H1 (cell line): ENCODE data around the gene SETX. TPM values are rescaled to one million over a fixed set of nuclear protein-coding genes. Genes with fewer than 3 reads are reported as not detected.

ENCODE experiments used
- CTCF ChIA-PET: fragments of 300-600 bp; sonication (Branson Sonifier 250); formaldehyde crosslinking; loops from one replicate; lab custom pipeline; 2021; ENCODE audit not compliant: partially characterized antibody; lab: Charles Lee
- POLR2A ChIA-PET: fragments of 300-600 bp; sonication (Branson Sonifier 250); formaldehyde crosslinking; loops from one replicate; lab custom pipeline; 2021; ENCODE audit warnings: inconsistent platforms; ENCODE audit not compliant: partially characterized antibody; lab: Charles Lee
- DNase-seq, 2 experiments: peaks; one replicate each; pipeline versions ENCODE4 v3.0.0 to v3.0.0-alpha.2; 2010 to 2022; ENCODE audit warnings: low spot score in 2 of 2, low read depth in 1 of 2, mixed read lengths in 1 of 2
- FAIRE-seq: peaks from 2 replicates; lab custom pipeline; 2011; peaks lifted over from hg19 to GRCh38; lab: Jason Lieb, UNC
- H2AFZ ChIP-seq: 2 replicates; pipeline ENCODE4 v1.8.1; 2012; ENCODE audit warnings: low read length, inconsistent platforms
- H2AK5ac ChIP-seq: 2 replicates; pipeline ENCODE4 v1.6.1; 2013; ENCODE audit warnings: low read depth, low read length
- H2BK120ac ChIP-seq: replicated peaks from 2 replicates; pipeline ENCODE3; 2013; ENCODE audit warnings: low read depth, low read length, inconsistent platforms
- H2BK12ac ChIP-seq: 2 replicates; pipeline ENCODE4 v1.6.1; 2013; ENCODE audit warnings: low read depth, low read length
- H2BK15ac ChIP-seq: 2 replicates; pipeline ENCODE4 v1.6.1; 2013; ENCODE audit warnings: low read length
- H2BK20ac ChIP-seq: 2 replicates; pipeline ENCODE4 v1.6.1; 2013; ENCODE audit warnings: low read length
- H2BK5ac ChIP-seq: 2 replicates; pipeline ENCODE4 v1.6.1; 2013; ENCODE audit warnings: low read depth, low read length
- H3K14ac ChIP-seq: 2 replicates; pipeline ENCODE4 v1.6.1; 2013; ENCODE audit warnings: inconsistent platforms; ENCODE audit not compliant: insufficient read length
- H3K18ac ChIP-seq: 2 replicates; pipeline ENCODE4 v1.6.1; 2013; ENCODE audit warnings: low read length; ENCODE audit errors: extremely low read depth
- H3K23ac ChIP-seq: 2 replicates; pipeline ENCODE4 v1.6.1; 2013; ENCODE audit warnings: inconsistent platforms; ENCODE audit not compliant: insufficient read length
- H3K23me2 ChIP-seq: 2 replicates; pipeline ENCODE4 v1.6.1; 2013; ENCODE audit warnings: low read depth, low read length
- H3K27ac ChIP-seq: 2 replicates; pipeline ENCODE4 v1.6.1; 2011; ENCODE audit warnings: low read depth, low read length, inconsistent platforms
- H3K27me3 ChIP-seq, 4 experiments: replicated peaks in 1 of 4; 1 replicate in 1 of 4; 2 replicates in 3 of 4; pipeline versions ENCODE4 v1.6.1 to v1.8.1; 2011 to 2013; ENCODE audit warnings: low read length in 3 of 4, mild to moderate bottlenecking in 3 of 4, inconsistent platforms in 2 of 4, mixed read lengths in 2 of 4, moderate library complexity in 1 of 4; ENCODE audit not compliant: control insufficient read depth in 3 of 4, insufficient read depth in 3 of 4; ENCODE audit errors: extremely low read depth in 1 of 4
- H3K36me3 ChIP-seq, 4 experiments: 2 replicates each; pipeline versions ENCODE4 v1.6.1 to v1.8.1; 2011 to 2013; ENCODE audit warnings: mild to moderate bottlenecking in 4 of 4, low read length in 3 of 4, moderate library complexity in 2 of 4, control low read depth in 1 of 4, inconsistent platforms in 1 of 4; ENCODE audit not compliant: insufficient read depth in 4 of 4, control insufficient read depth in 2 of 4
- H3K4ac ChIP-seq: replicated peaks from 2 replicates; pipeline ENCODE3; 2013; ENCODE audit warnings: low read length, low read depth, mixed read lengths, inconsistent platforms; ENCODE audit not compliant: insufficient read length
- H3K4me1 ChIP-seq, 4 experiments: replicated peaks in 1 of 4; 1 replicate in 1 of 4; 2 replicates in 3 of 4; pipeline versions ENCODE4 v1.6.1 to v1.8.1; 2011 to 2013; ENCODE audit warnings: low read length in 3 of 4, inconsistent platforms in 2 of 4, mixed read lengths in 1 of 4; ENCODE audit not compliant: insufficient read depth in 4 of 4, control insufficient read depth in 3 of 4
- H3K4me2 ChIP-seq, 2 experiments: 2 replicates each; pipeline versions ENCODE4 v1.6.1 to v1.8.1; 2011 to 2013; ENCODE audit warnings: low read depth in 2 of 2, low read length in 2 of 2, control low read depth in 1 of 2, inconsistent platforms in 1 of 2, mild to moderate bottlenecking in 1 of 2; ENCODE audit not compliant: insufficient read depth in 1 of 2
- H3K4me3 ChIP-seq, 4 experiments: fragments of 200-600, 300-600 bp in 1 of 4; sonication (generic), shearing (Covaris generic), sonication (Bioruptor Twin) in 1 of 4; 2 replicates each; pipeline versions ENCODE4 v1.5.1 to v1.8.1; 2011 to 2016; ENCODE audit warnings: low read length in 4 of 4, low read depth in 3 of 4, control low read depth in 2 of 4, inconsistent platforms in 2 of 4, mild to moderate bottlenecking in 2 of 4, mixed read lengths in 1 of 4, moderate library complexity in 1 of 4; ENCODE audit not compliant: insufficient read depth in 2 of 4; ENCODE audit errors: extremely low read depth in 1 of 4
- H3K56ac ChIP-seq: replicated peaks from 2 replicates; pipeline ENCODE3; 2013; ENCODE audit warnings: low read depth, mild to moderate bottlenecking, mixed read lengths, low read length, inconsistent platforms; ENCODE audit not compliant: insufficient read length
- H3K79me1 ChIP-seq: 2 replicates; pipeline ENCODE4 v1.6.1; 2013; ENCODE audit warnings: low read depth, low read length, control low read depth
- H3K79me2 ChIP-seq, 2 experiments: 2 replicates each; pipeline versions ENCODE4 v1.6.1 to v1.8.1; 2012 to 2013; ENCODE audit warnings: low read length in 2 of 2, mild to moderate bottlenecking in 2 of 2, inconsistent platforms in 1 of 2; ENCODE audit not compliant: insufficient read depth in 2 of 2, control insufficient read depth in 1 of 2
- H3K9ac ChIP-seq, 4 experiments: replicated peaks in 1 of 4; 1 replicate in 1 of 4; 2 replicates in 3 of 4; pipeline versions ENCODE4 v1.6.1 to v1.8.1; 2011 to 2013; ENCODE audit warnings: low read depth in 3 of 4, low read length in 3 of 4, control low read depth in 2 of 4, mild to moderate bottlenecking in 2 of 4, moderate library complexity in 2 of 4, inconsistent platforms in 1 of 4; ENCODE audit errors: extremely low read depth in 1 of 4
- H3K9me3 ChIP-seq, 2 experiments: 2 replicates each; pipeline versions ENCODE4 v1.6.1 to v1.8.1; 2012 to 2013; ENCODE audit warnings: mild to moderate bottlenecking in 2 of 2, moderate library complexity in 2 of 2, control low read depth in 1 of 2, inconsistent platforms in 1 of 2, low read depth in 1 of 2, low read length in 1 of 2, mixed read lengths in 1 of 2; ENCODE audit not compliant: insufficient read depth in 2 of 2
- H4K20me1 ChIP-seq, 2 experiments: replicated peaks in 1 of 2; 2 replicates each; pipeline versions ENCODE3 to v1.8.1; 2011 to 2013; ENCODE audit warnings: inconsistent platforms in 2 of 2, low read length in 2 of 2, mild to moderate bottlenecking in 1 of 2; ENCODE audit not compliant: insufficient read depth in 2 of 2, control insufficient read depth in 1 of 2
- H4K5ac ChIP-seq: 2 replicates; pipeline ENCODE4 v1.6.1; 2013; ENCODE audit warnings: low read length, low read depth, mixed read lengths, inconsistent platforms; ENCODE audit not compliant: insufficient read length
- H4K8ac ChIP-seq: 2 replicates; pipeline ENCODE4 v1.8.0; 2013; ENCODE audit warnings: mild to moderate bottlenecking, moderate library complexity, low read length, inconsistent platforms; ENCODE audit not compliant: insufficient read depth; ENCODE audit errors: extremely low read depth
- H4K91ac ChIP-seq: replicated peaks from 2 replicates; pipeline ENCODE3; 2013; ENCODE audit warnings: low read length, mixed read lengths, inconsistent platforms; ENCODE audit not compliant: insufficient read length
- BRCA1 ChIP-seq: IDR thresholded peaks from 2 replicates; pipeline ENCODE4 v1.6.1; 2012; ENCODE audit warnings: low read depth, low read length, improper control_type of control experiment
- CBX5 ChIP-seq: fragments of 300-800, 300-1000 bp; sonication (generic); IDR thresholded peaks from 2 replicates; pipeline ENCODE4 v1.7.1; 2016; ENCODE audit warnings: antibody characterized with exemption, low read length, low read depth
- CEBPB ChIP-seq: IDR thresholded peaks from 2 replicates; pipeline ENCODE4 v1.6.1; 2012; ENCODE audit warnings: low read depth, low read length
- CHD2 ChIP-seq: IDR thresholded peaks from 2 replicates; pipeline ENCODE4 v1.6.1; 2012; ENCODE audit warnings: low read length, improper control_type of control experiment
- CREB1 ChIP-seq: IDR thresholded peaks from 2 replicates; pipeline ENCODE4 v1.6.1; 2012; ENCODE audit warnings: inconsistent platforms
- EZH2 ChIP-seq: fragments of 200-600 bp; sonication (generic); IDR thresholded peaks from 2 replicates; pipeline ENCODE4 v1.7.1; 2012; ENCODE audit warnings: low read depth, mild to moderate bottlenecking, moderate library complexity, low read length, inconsistent platforms; ENCODE audit not compliant: severe bottlenecking
- JUN ChIP-seq: IDR thresholded peaks from 2 replicates; pipeline ENCODE4 v1.6.1; 2011; ENCODE audit warnings: low read depth, mild to moderate bottlenecking, improper control_type of control experiment, low read length
- POU5F1 ChIP-seq: IDR thresholded peaks from 2 replicates; pipeline ENCODE4 v1.6.1; 2011; ENCODE audit warnings: low read depth, mild to moderate bottlenecking, low read length, moderate library complexity
- SRF ChIP-seq: IDR thresholded peaks from 2 replicates; pipeline ENCODE4 v1.6.1; 2011; ENCODE audit warnings: mild to moderate bottlenecking, low read depth, low read length, moderate library complexity
- TEAD4 ChIP-seq: IDR thresholded peaks from 2 replicates; pipeline ENCODE4 v1.6.1; 2012; ENCODE audit warnings: low read depth, low read length, inconsistent platforms, mixed read lengths
- WGBS, 2 experiments: shearing (Covaris generic) in 1 of 2; methylation state at CpG; one replicate each; pipeline versions ENCODE4 v1.1.6 to v1.1.7; 2013 to 2015; ENCODE audit warnings: low lambda C conversion rate in 2 of 2, mixed read lengths in 2 of 2, inconsistent platforms in 1 of 2, low coverage in 1 of 2, missing lambda C conversion rate in 1 of 2; ENCODE audit not compliant: insufficient replicate concordance in 2 of 2, insufficient coverage in 1 of 2, insufficient read length in 1 of 2; ENCODE audit errors: extremely low coverage in 1 of 2, missing lambda C conversion rate in 1 of 2; 5-methylcytosine and 5-hydroxymethylcytosine counted together
- polyA plus RNA-seq, 7 experiments: library from polyadenylated mRNA; depleted of rRNA in 3 of 7; stranded (reverse) in 5 of 7; unstranded in 2 of 7; fragments of >200 nt in 5 of 7; fragments of 200-250 nt in 2 of 7; gene quantifications; 1 replicate in 5 of 7; 2 replicates in 1 of 7; 4 replicates in 1 of 7; pipeline versions ENCODE4 v1.2.1 to v1.2.3, GENCODE V29; 2011 to 2013; ENCODE audit warnings: missing spikeins in 2 of 7, mixed read lengths in 2 of 7
- total RNA-seq: library from RNA; stranded (reverse); fragmentation: NEBNext Ultra II Directional; extraction: Animal tissue kit (Norgen Biotek cat#: 25700); gene quantifications from 2 replicates; pipeline ENCODE4 v1.2.1, GENCODE V29; 2021
- TF ChIP-seq, protein P1 (sequence below): IDR thresholded peaks from 2 replicates; pipeline ENCODE4 v1.6.1; 2011; ENCODE audit warnings: low read length, improper control_type of control experiment

The SETX gene
- total and polyA plus RNA-seq, 2 of the 8 experiments (the other 6 are each of a cell fraction or from before 2014, with no cell fraction given) = 15.1 to 37.9 TPM

DNA sequence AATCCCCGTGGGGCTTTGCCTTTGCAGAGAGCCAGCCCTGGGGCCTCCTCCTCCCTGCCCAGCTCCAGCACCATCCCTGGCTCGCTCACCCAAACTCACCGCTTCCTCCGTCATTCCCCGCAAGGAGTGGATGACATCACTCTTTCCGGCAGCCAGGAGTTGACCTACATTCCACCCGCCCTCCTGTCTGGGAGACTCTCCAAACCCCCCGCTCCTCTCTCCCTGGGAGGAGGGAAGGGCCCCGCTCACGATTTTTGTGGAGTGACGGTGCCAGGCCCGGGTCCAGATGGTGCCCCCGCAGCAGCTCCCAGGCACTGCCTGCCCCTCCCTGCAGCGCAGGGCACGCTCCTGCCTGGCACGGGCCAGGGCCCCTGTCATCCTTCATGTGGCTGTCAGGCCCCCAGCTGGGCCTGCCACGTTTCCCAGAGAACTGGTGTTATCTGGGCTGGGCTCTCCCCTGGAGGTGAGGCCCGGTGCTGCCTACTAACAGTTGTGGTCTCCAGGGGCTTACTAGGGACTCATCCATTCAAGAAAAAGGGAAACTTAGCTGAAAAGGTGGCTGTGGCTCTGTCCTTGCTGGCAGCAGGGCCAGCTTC, 140.7 kb downstream of the SETX start:
- DNase-seq = peak in 1 of 2 experiments; percentile 74
- Histone ChIP-seq H3K27me3 (no peaks in the 10 kb centered on the region), H2BK20ac (no peak overlapping the region), H2BK15ac (no peak overlapping the region), H2AFZ (no peak overlapping the region; the same call in 1 of the 2 replicates), H3K4ac (no peak overlapping the region), H3K4me2 (peak overlapping the region in 1 of 2 experiments; percentile 50; a peak in 2 of 4 replicates), H3K14ac (no peak overlapping the region), H2BK120ac (no peak overlapping the region), H3K36me3 (no peaks in the 10 kb centered on the region), H3K4me1 (peaks cover 0 to 8% (median 5%) of the 10 kb centered on the region in 4 experiments; a peak in 6 of 7 replicates), H3K9ac (no peak overlapping the region), H3K18ac (peak overlapping the region; percentile 48; the same call in 1 of the 2 replicates), H2AK5ac (no peak overlapping the region), H4K5ac (no peak overlapping the region), H3K27ac (no peak overlapping the region), H3K23ac (no peak overlapping the region), H2BK12ac (no peak overlapping the region), H3K79me1 (no peaks in the 10 kb centered on the region), H3K23me2 (no peaks in the 10 kb centered on the region), H3K9me3 (no peaks in the 10 kb centered on the region), H2BK5ac (no peak overlapping the region), H4K91ac (no peak overlapping the region), H3K4me3 (peak overlapping the region in 1 of 4 experiments; percentile 31; a peak in 1 of 8 replicates), H3K56ac (no peak overlapping the region), H4K20me1 (no peaks in the 10 kb centered on the region), H3K79me2 (no peaks in the 10 kb centered on the region), H4K8ac (0 out of 2 replicates have a peak overlapping the region, but pooled peaks have one; percentile 4)
- WGBS, 2 experiments = 42% methylated on average over 11 of the region's 18 CpGs; no CpG with 5 or more reads in 1 of the 2 experiments
- POLR2A ChIA-PET = interaction anchor here (0.6 kb wide), 1 partner anchor 186 kb away, joined by 5 read pairs; no protein-coding TSS in a partner anchor
- no peak for FAIRE-seq
- CTCF ChIA-PET = interaction anchor here (0.7 to 8.3 kb wide), 9 partner anchors 22 to 471 kb away, joined by 3 to 64 read pairs (median 4); no protein-coding TSS in a partner anchor
- no peak for TF ChIP-seq SRF
- no peak for TF ChIP-seq CBX5
- peak; percentile 46; the same call in 1 of the 2 replicates for TF ChIP-seq TEAD4
- TF ChIP-seq EZH2 = no peak
- no peak for TF ChIP-seq CHD2
- TF ChIP-seq CEBPB = 0 out of 2 replicates have a peak, but pooled peaks have one; percentile 19
- no peak for TF ChIP-seq BRCA1
- TF ChIP-seq JUN = peak; percentile 68; the same call in 1 of the 2 replicates
- TF ChIP-seq POU5F1 = no peak
- TF ChIP-seq CREB1 = peak; percentile 81
- TF ChIP-seq, protein P1, sequence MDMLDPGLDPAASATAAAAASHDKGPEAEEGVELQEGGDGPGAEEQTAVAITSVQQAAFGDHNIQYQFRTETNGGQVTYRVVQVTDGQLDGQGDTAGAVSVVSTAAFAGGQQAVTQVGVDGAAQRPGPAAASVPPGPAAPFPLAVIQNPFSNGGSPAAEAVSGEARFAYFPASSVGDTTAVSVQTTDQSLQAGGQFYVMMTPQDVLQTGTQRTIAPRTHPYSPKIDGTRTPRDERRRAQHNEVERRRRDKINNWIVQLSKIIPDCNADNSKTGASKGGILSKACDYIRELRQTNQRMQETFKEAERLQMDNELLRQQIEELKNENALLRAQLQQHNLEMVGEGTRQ = no peak
